BJ (cell line): ENCODE data around the gene THTPA. TPM values are rescaled to one million over a fixed set of nuclear protein-coding genes. Genes with fewer than 3 reads are reported as not detected.
"Not testable (repeated sequence)": the region's sequence is repeated elsewhere in the genome, so short reads cannot be mapped to it uniquely, and the experiment has no call there.

Experiments
- CTCF ChIA-PET: fragments of 350-600 bp; formaldehyde crosslinking; extraction: SDS; loops from one replicate; lab custom pipeline; 2021; ENCODE audit warnings: antibody characterized with exemption, inconsistent platforms; lab: Yijun Ruan, JAX
- POLR2A ChIA-PET: fragments of 300-600 bp; sonication (Branson Sonifier 250); formaldehyde crosslinking; extraction: SDS; loops from one replicate; lab custom pipeline; 2021; ENCODE audit warnings: antibody characterized with exemption; lab: Charles Lee
- DNase-seq: peaks from one replicate; pipeline ENCODE4 v3.0.0-alpha.2; 2011; ENCODE audit warnings: low read depth
- H3K27me3 ChIP-seq: 2 replicates; pipeline ENCODE4 v1.6.0; 2011; ENCODE audit warnings: low read length; ENCODE audit not compliant: control insufficient read depth, insufficient read depth
- H3K36me3 ChIP-seq: 2 replicates; pipeline ENCODE4 v1.5.1; 2011; ENCODE audit warnings: low read length; ENCODE audit not compliant: control insufficient read depth, insufficient read depth
- H3K4me3 ChIP-seq: 2 replicates; pipeline ENCODE4 v1.5.1; 2011; ENCODE audit warnings: low read depth, mild to moderate bottlenecking, control low read depth, low read length
- CTCF ChIP-seq: IDR thresholded peaks from 2 replicates; pipeline ENCODE4 v1.5.1; 2011; ENCODE audit warnings: low read depth, mild to moderate bottlenecking, control low read depth, inconsistent platforms, low read length, moderate library complexity; ENCODE audit not compliant: insufficient read depth
- polyA plus RNA-seq: library from polyadenylated mRNA; depleted of rRNA; stranded (reverse); fragments of >200 nt; gene quantifications from 2 replicates; pipeline ENCODE4 v1.2.3, GENCODE V29; 2011

Gene THTPA
- polyA plus RNA-seq, 1 experiment, result 14.2 TPM

GRCh38 chr14:23590198-23590597 lies 34.1 kb downstream of the THTPA start:
- Histone ChIP-seq H3K36me3 (no peaks in the 10 kb centered on the region), H3K27me3 (no peaks in the 10 kb centered on the region), H3K4me3 (no peak overlapping the region)
- DNase-seq, result no peak
- CTCF ChIA-PET, result interaction anchor here (0.6 to 4.0 kb wide), 7 partner anchors 27 to 340 kb away, joined by 3 to 35 read pairs (median 4); no protein-coding TSS in a partner anchor
- POLR2A ChIA-PET, result no interaction called here
- TF ChIP-seq CTCF, result no peak

GRCh38 chr14:23594191-23594590 lies 38.1 kb downstream of the THTPA start:
- POLR2A ChIA-PET, result not testable (repeated sequence)
- CTCF ChIA-PET, result interaction anchor here (0.6 to 1.0 kb wide), 2 partner anchors 38 to 247 kb away, joined by 3 to 4 read pairs; no protein-coding TSS in a partner anchor

GRCh38 chr14:23600322-23600707 lies 44.2 kb downstream of the THTPA start:
- Histone ChIP-seq H3K27me3 (no peaks in the 10 kb centered on the region), H3K4me3 (no peak overlapping the region), H3K36me3 (no peaks in the 10 kb centered on the region)
- POLR2A ChIA-PET, result no interaction called here
- CTCF ChIA-PET, result interaction anchor here (0.9 to 1.3 kb wide), 3 partner anchors 11 to 39 kb away, joined by 3 read pairs; no protein-coding TSS in a partner anchor
- DNase-seq, result no peak
- TF ChIP-seq CTCF, result no peak

More at GRCh38 chr14:23594191-23594590, 38.1 kb downstream of the THTPA start:
- not testable (repeated sequence) for H3K4me3 ChIP-seq, H3K27me3 ChIP-seq, H3K36me3 ChIP-seq, DNase-seq

GRCh38 chr14:23600806-23601205 lies 44.7 kb downstream of the THTPA start:
- DNase-seq, result no peak
- no peaks in the 10 kb centered on the region for H3K36me3 ChIP-seq
- TF ChIP-seq CTCF, result no peak
- H3K27me3 ChIP-seq, result no peaks in the 10 kb centered on the region
- ChIA-PET POLR2A (no interaction called here), CTCF (interaction anchor here (0.9 to 1.3 kb wide), 3 partner anchors 12 to 39 kb away, joined by 3 read pairs; no protein-coding TSS in a partner anchor)
- H3K4me3 ChIP-seq, result no peak overlapping the region

- ChIA-PET POLR2A (no interaction called here), CTCF (no interaction called here)
- DNase-seq, result no peak
- Histone ChIP-seq H3K36me3 (no peaks in the 10 kb centered on the region), H3K4me3 (no peak overlapping the region), H3K27me3 (no peaks in the 10 kb centered on the region)
- no peak for TF ChIP-seq CTCF
Measured at GRCh38 chr14:23601424-23601823, 45.4 kb downstream of the THTPA start.

- Histone ChIP-seq H3K36me3 (no peaks in the 10 kb centered on the region), H3K27me3 (no peaks in the 10 kb centered on the region), H3K4me3 (no peak overlapping the region)
- no peak for DNase-seq
- CTCF ChIA-PET, result no interaction called here
- POLR2A ChIA-PET, result no interaction called here
- TF ChIP-seq CTCF, result no peak
Measured at GRCh38 chr14:23601845-23602180, 45.7 kb downstream of the THTPA start.
